Measurements from ENCODE around the gene TLX3. TPM values are rescaled to one million over a fixed set of nuclear protein-coding genes. Genes with fewer than 3 reads are reported as not detected.

The TLX3 gene
- total RNA-seq, 4 donors from 2014 or later = not detected

GRCh38 chr5:171275841-171276544 lies 33.1 kb upstream of the TLX3 start:
- 68 to 70% methylated on average over 5 of the region's 5 CpGs for WGBS, 2 donors
- no peak for DNase-seq (ENCODE audit: low spot score in 2 of 2)
- intact Hi-C loops (cut with DNase I; ENCODE audit: low total_unique reads) = no loop called here
- TF ChIP-seq POLR2A (IDR thresholded peaks at IDR 0.05) = no peak
- TF ChIP-seq, protein P1, sequence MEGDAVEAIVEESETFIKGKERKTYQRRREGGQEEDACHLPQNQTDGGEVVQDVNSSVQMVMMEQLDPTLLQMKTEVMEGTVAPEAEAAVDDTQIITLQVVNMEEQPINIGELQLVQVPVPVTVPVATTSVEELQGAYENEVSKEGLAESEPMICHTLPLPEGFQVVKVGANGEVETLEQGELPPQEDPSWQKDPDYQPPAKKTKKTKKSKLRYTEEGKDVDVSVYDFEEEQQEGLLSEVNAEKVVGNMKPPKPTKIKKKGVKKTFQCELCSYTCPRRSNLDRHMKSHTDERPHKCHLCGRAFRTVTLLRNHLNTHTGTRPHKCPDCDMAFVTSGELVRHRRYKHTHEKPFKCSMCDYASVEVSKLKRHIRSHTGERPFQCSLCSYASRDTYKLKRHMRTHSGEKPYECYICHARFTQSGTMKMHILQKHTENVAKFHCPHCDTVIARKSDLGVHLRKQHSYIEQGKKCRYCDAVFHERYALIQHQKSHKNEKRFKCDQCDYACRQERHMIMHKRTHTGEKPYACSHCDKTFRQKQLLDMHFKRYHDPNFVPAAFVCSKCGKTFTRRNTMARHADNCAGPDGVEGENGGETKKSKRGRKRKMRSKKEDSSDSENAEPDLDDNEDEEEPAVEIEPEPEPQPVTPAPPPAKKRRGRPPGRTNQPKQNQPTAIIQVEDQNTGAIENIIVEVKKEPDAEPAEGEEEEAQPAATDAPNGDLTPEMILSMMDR (IDR thresholded peaks at IDR 0.05) = no peak
- no peak overlapping the region for H3K4me3 ChIP-seq (ENCODE audit: low read depth, poor library complexity, severe bottlenecking)

- WGBS, 2 donors = 78 to 85% methylated on average over 7 of the region's 7 CpGs
- TF ChIP-seq, protein P1 (IDR thresholded peaks at IDR 0.05) = no peak
- no peak for TF ChIP-seq POLR2A (IDR thresholded peaks at IDR 0.05)
- DNase-seq (ENCODE audit: low spot score in 2 of 2) = no peak
- intact Hi-C loops (cut with DNase I; ENCODE audit: low total_unique reads) = no loop called here
- H3K4me3 ChIP-seq (ENCODE audit: low read depth, poor library complexity, severe bottlenecking) = no peak overlapping the region
Observed at GRCh38 chr5:171283753-171284152, 25.3 kb upstream of the TLX3 start.

- DNase-seq (ENCODE audit: low spot score in 2 of 2) = no peak
- no peak overlapping the region for H3K4me3 ChIP-seq (ENCODE audit: low read depth, poor library complexity, severe bottlenecking)
- TF ChIP-seq, protein P1 (IDR thresholded peaks at IDR 0.05) = no peak
- TF ChIP-seq POLR2A (IDR thresholded peaks at IDR 0.05) = no peak
- intact Hi-C loops (cut with DNase I; ENCODE audit: low total_unique reads) = no loop called here
- WGBS, 2 donors = 58 to 75% methylated on average over 2 of the region's 2 CpGs
Observed at GRCh38 chr5:171285465-171285864, 23.6 kb upstream of the TLX3 start.

DNA sequence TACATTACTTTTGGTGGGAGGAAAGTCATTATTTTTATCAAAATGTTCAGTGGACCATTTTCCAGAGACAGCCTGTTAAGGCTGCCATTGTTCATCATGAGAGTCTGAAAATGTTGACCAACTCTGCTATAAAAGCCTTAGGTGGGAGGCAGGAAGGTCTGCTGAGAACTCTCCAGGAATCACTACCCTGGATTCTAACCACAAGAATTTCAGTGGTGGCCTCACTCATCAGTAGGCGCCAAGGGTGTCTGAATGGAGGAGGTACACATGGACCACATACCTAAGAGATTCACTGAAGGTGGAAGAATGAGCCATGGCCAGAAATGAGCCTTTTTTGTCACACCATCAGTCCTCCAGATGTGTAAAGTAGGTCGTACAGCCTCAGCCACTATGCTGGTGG lies 21.0 kb upstream of the TLX3 start:
- no peak for TF ChIP-seq POLR2A (IDR thresholded peaks at IDR 0.05)
- TF ChIP-seq, protein P1 (IDR thresholded peaks at IDR 0.05) = no peak

GRCh38 chr5:171291371-171291770 lies 17.7 kb upstream of the TLX3 start:
- no peak for DNase-seq (ENCODE audit: low spot score in 2 of 2)
- no peak overlapping the region for H3K4me3 ChIP-seq (ENCODE audit: low read depth, poor library complexity, severe bottlenecking)
- intact Hi-C loops (cut with DNase I; ENCODE audit: low total_unique reads) = no loop called here
- TF ChIP-seq, protein P1 (IDR thresholded peaks at IDR 0.05) = no peak
- TF ChIP-seq POLR2A (IDR thresholded peaks at IDR 0.05) = no peak
- WGBS, 2 donors = 95 to 96% methylated on average over 4 of the region's 4 CpGs

More for the DNA sequence above, 21.0 kb upstream of the TLX3 start:
- intact Hi-C loops (cut with DNase I; ENCODE audit: low total_unique reads) = no loop called here
- DNase-seq (ENCODE audit: low spot score in 2 of 2) = no peak
- 86 to 88% methylated on average over 2 of the region's 2 CpGs for WGBS, 2 donors
- no peak overlapping the region for H3K4me3 ChIP-seq (ENCODE audit: low read depth, poor library complexity, severe bottlenecking)

GRCh38 chr5:171295299-171295698 lies 13.7 kb upstream of the TLX3 start:
- WGBS, 2 donors = 48 to 61% methylated on average over 1 of the region's 1 CpG
- DNase-seq (ENCODE audit: low spot score in 2 of 2) = no peak
- H3K4me3 ChIP-seq (ENCODE audit: low read depth, poor library complexity, severe bottlenecking) = no peak overlapping the region
- TF ChIP-seq, protein P1 (IDR thresholded peaks at IDR 0.05) = no peak
- no peak for TF ChIP-seq POLR2A (IDR thresholded peaks at IDR 0.05)
- intact Hi-C loops (cut with DNase I; ENCODE audit: low total_unique reads) = no loop called here

Data from lower leg skin (tissue), 4 donors.